K562 (cell line): ENCODE results near the gene CCR2. TPM values are rescaled to one million over a fixed set of nuclear protein-coding genes. Genes with fewer than 3 reads are reported as not detected.

Source experiments
- HNRNPUL1 ChIP-seq: fragments of 200-400 bp; formaldehyde crosslinking; IDR thresholded peaks from 2 replicates; pipeline ENCODE4 v1.6.1; 2017; ENCODE audit warnings: low read length
- MAFG ChIP-seq: fragments of 450-650 bp; conservative IDR thresholded peaks from 2 replicates; pipeline ENCODE4 v1.6.1; 2016; ENCODE audit warnings: missing genetic modification characterization, missing compliant biosample characterization
- NR3C1 ChIP-seq: sonication (generic); formaldehyde crosslinking; IDR thresholded peaks from 2 replicates; pipeline ENCODE4 v1.8.1; 2022; ENCODE audit warnings: missing genetic modification reagents
- PML ChIP-seq: IDR thresholded peaks from 2 replicates; pipeline ENCODE4 v1.6.1; 2012; ENCODE audit warnings: low read length, inconsistent platforms
- RBM14 ChIP-seq: fragments of 200-400 bp; formaldehyde crosslinking; IDR thresholded peaks from 2 replicates; pipeline ENCODE4 v1.6.1; 2018; ENCODE audit warnings: low read depth, mild to moderate bottlenecking, low read length, moderate library complexity, borderline replicate concordance; ENCODE audit not compliant: insufficient read depth
- RBM15 ChIP-seq: fragments of 200-400 bp; formaldehyde crosslinking; IDR thresholded peaks from 2 replicates; pipeline ENCODE4 v1.6.1; 2018; ENCODE audit warnings: mild to moderate bottlenecking, low read length, moderate library complexity; ENCODE audit not compliant: insufficient read depth
- RBM17 ChIP-seq: fragments of 200-400 bp; formaldehyde crosslinking; IDR thresholded peaks from 2 replicates; pipeline ENCODE4 v1.6.1; 2017; ENCODE audit warnings: low read depth, mild to moderate bottlenecking, low read length, borderline replicate concordance
- TFAM ChIP-seq: fragments of 250-450 bp; sonication (Bioruptor Pico); conservative IDR thresholded peaks from 2 replicates; pipeline ENCODE4 v1.5.0; 2021; ENCODE audit warnings: mild to moderate bottlenecking, moderate library complexity
- TFAP4 ChIP-seq: sonication (generic); formaldehyde crosslinking; IDR thresholded peaks from 2 replicates; pipeline ENCODE4 v1.8.0; 2022; ENCODE audit warnings: missing genetic modification reagents, mild to moderate bottlenecking, moderate library complexity, borderline replicate concordance
- TRIM28 ChIP-seq: fragments of 450-650 bp; IDR thresholded peaks from 2 replicates; pipeline ENCODE4 v1.6.1; 2017
- ZC3H4 ChIP-seq: sonication (generic); formaldehyde crosslinking; IDR thresholded peaks from 2 replicates; pipeline ENCODE4 v1.9.0; 2021; ENCODE audit warnings: missing genetic modification reagents, borderline replicate concordance
- ZNF277 ChIP-seq: fragments of 250-450 bp; sonication (Bioruptor Pico); IDR thresholded peaks from 2 replicates; pipeline ENCODE4 v1.8.0; 2022; ENCODE audit warnings: inconsistent platforms, mild to moderate bottlenecking, moderate library complexity, borderline replicate concordance
- ZNF384 ChIP-seq: IDR thresholded peaks from 2 replicates; pipeline ENCODE4 v1.6.1; 2012; ENCODE audit warnings: low read depth, low read length, improper control_type of control experiment
- ZNF444 ChIP-seq: fragments of 250-450 bp; sonication (Bioruptor Pico); IDR thresholded peaks from 2 replicates; pipeline ENCODE4 v1.4.0; 2020; ENCODE audit warnings: mild to moderate bottlenecking, moderate library complexity
- polyA plus RNA-seq, 8 experiments: library from polyadenylated mRNA; depleted of rRNA in 4 of 8; stranded (reverse) in 5 of 8; unstranded in 3 of 8; fragments of >200 nt; fragmentation: Nextera tagmentation in 2 of 8; fragmentation: Illumina TruSeq in 1 of 8; extraction: Ambion mirVana in 2 of 8; extraction: Trizol in 1 of 8; gene quantifications; 2 replicates each; pipeline versions ENCODE4 v1.2.1 to v1.2.3, GENCODE V29; 2011 to 2014; ENCODE audit warnings: inconsistent platforms in 1 of 8, missing spikeins in 1 of 8
- total RNA-seq, 7 experiments: library from RNA; depleted of rRNA in 6 of 7; stranded (reverse); fragments of >200 nt in 6 of 7; fragmentation: Illumina TruSeq in 2 of 7; extraction: Trizol in 2 of 7; gene quantifications; 2 replicates each; pipeline versions ENCODE4 v1.2.1 to v1.2.3, GENCODE V29; 2011 to 2021; ENCODE audit warnings: low replicate concordance in 1 of 7
- TF ChIP-seq, protein P1 (sequence below): fragments of 200-600 bp; sonication (generic); IDR thresholded peaks from one replicate; pipeline ENCODE4 v1.6.1; 2012; ENCODE audit warnings: mild to moderate bottlenecking, low read depth, low read length, inconsistent platforms

Gene CCR2
- total and polyA plus RNA-seq, 9 of the 15 experiments (the other 6 are each of a cell fraction or from before 2014, with no cell fraction given): not detected

- TF ChIP-seq, protein P1, sequence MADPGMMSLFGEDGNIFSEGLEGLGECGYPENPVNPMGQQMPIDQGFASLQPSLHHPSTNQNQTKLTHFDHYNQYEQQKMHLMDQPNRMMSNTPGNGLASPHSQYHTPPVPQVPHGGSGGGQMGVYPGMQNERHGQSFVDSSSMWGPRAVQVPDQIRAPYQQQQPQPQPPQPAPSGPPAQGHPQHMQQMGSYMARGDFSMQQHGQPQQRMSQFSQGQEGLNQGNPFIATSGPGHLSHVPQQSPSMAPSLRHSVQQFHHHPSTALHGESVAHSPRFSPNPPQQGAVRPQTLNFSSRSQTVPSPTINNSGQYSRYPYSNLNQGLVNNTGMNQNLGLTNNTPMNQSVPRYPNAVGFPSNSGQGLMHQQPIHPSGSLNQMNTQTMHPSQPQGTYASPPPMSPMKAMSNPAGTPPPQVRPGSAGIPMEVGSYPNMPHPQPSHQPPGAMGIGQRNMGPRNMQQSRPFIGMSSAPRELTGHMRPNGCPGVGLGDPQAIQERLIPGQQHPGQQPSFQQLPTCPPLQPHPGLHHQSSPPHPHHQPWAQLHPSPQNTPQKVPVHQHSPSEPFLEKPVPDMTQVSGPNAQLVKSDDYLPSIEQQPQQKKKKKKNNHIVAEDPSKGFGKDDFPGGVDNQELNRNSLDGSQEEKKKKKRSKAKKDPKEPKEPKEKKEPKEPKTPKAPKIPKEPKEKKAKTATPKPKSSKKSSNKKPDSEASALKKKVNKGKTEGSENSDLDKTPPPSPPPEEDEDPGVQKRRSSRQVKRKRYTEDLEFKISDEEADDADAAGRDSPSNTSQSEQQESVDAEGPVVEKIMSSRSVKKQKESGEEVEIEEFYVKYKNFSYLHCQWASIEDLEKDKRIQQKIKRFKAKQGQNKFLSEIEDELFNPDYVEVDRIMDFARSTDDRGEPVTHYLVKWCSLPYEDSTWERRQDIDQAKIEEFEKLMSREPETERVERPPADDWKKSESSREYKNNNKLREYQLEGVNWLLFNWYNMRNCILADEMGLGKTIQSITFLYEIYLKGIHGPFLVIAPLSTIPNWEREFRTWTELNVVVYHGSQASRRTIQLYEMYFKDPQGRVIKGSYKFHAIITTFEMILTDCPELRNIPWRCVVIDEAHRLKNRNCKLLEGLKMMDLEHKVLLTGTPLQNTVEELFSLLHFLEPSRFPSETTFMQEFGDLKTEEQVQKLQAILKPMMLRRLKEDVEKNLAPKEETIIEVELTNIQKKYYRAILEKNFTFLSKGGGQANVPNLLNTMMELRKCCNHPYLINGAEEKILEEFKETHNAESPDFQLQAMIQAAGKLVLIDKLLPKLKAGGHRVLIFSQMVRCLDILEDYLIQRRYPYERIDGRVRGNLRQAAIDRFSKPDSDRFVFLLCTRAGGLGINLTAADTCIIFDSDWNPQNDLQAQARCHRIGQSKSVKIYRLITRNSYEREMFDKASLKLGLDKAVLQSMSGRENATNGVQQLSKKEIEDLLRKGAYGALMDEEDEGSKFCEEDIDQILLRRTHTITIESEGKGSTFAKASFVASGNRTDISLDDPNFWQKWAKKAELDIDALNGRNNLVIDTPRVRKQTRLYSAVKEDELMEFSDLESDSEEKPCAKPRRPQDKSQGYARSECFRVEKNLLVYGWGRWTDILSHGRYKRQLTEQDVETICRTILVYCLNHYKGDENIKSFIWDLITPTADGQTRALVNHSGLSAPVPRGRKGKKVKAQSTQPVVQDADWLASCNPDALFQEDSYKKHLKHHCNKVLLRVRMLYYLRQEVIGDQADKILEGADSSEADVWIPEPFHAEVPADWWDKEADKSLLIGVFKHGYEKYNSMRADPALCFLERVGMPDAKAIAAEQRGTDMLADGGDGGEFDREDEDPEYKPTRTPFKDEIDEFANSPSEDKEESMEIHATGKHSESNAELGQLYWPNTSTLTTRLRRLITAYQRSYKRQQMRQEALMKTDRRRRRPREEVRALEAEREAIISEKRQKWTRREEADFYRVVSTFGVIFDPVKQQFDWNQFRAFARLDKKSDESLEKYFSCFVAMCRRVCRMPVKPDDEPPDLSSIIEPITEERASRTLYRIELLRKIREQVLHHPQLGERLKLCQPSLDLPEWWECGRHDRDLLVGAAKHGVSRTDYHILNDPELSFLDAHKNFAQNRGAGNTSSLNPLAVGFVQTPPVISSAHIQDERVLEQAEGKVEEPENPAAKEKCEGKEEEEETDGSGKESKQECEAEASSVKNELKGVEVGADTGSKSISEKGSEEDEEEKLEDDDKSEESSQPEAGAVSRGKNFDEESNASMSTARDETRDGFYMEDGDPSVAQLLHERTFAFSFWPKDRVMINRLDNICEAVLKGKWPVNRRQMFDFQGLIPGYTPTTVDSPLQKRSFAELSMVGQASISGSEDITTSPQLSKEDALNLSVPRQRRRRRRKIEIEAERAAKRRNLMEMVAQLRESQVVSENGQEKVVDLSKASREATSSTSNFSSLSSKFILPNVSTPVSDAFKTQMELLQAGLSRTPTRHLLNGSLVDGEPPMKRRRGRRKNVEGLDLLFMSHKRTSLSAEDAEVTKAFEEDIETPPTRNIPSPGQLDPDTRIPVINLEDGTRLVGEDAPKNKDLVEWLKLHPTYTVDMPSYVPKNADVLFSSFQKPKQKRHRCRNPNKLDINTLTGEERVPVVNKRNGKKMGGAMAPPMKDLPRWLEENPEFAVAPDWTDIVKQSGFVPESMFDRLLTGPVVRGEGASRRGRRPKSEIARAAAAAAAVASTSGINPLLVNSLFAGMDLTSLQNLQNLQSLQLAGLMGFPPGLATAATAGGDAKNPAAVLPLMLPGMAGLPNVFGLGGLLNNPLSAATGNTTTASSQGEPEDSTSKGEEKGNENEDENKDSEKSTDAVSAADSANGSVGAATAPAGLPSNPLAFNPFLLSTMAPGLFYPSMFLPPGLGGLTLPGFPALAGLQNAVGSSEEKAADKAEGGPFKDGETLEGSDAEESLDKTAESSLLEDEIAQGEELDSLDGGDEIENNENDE: no peak
- TF ChIP-seq RBM17 (no peak), NR3C1 (CRISPR knock-in tag) (no peak), MAFG (tag) (peak; percentile 76), RBM14 (no peak), ZNF277 (no peak), PML (peak; percentile 74; the same call in 1 of the 2 replicates), ZNF384 (peak; percentile 70), TFAM (CRISPR knock-in tag) (no peak), ZNF444 (CRISPR knock-in tag) (no peak), TRIM28 (no peak), HNRNPUL1 (no peak), RBM15 (no peak), TFAP4 (CRISPR knock-in tag) (peak; percentile 98), ZC3H4 (no peak)
These were observed 46.3 kb downstream of the CCR2 start (continued) for GRCh38 chr3:46400000-46400734.
